Measurements from ENCODE around the gene MTTP.

The MTTP gene

DNA sequence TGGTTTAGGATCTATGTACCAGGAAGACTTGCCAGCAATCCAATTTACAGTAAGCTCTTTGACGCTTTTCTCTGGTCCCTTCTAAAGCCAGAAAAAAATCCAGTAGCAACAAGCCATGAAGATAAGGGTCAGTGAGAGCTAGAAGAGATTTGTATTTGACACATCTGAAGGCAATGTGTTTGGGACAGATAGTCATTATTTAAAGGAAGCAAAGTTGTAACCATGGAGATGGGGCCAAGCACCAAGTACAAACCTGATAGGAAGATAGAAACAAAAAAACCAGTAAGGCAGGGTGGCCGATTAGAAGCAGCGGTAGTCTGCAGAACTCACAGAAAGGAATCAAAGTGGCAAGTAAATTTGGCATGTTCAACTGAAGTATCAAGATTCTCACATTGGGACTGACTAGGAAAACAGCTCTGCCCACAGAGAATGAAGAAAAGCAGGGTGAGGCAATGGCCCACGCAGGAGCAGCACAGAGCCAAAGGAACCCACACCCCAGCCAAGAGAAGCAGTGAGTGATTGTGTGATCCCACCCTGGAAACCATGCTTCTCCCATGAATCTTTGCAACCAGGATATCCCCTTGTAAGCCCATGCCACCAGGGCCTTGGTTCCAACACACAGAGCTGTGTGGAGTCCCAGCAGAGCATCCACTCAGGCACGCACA is 95.9 kb downstream of the MTTP start:
- no peak for DNase-seq (ENCODE audit: low spot score)
